ENCODE measurements around the gene ZBTB8A.
A peak's percentile ranks its signal among the peaks of the same experiment; 100 is the strongest.

DNA sequence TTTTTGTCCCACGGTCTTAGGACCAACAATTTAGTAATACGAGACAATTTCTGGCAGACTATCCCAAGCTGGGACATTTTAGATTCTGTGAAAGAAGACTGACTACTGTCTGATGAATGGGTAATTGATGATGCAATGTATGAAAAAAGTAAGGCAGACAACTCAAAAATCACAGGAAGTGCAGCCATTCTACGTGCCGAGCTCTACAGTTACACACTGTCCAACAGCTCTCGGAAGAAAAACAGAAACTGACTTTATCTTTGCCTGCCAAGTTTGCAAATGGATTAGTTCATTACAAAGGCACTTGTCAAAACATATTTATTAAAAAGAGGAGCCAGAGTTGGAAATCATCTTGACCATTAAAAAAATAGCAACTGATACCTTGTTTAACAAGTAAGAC is 43.1 kb upstream of the ZBTB8A start:
- TF ChIP-seq POLR2AphosphoS5 (IDR thresholded peaks at IDR 0.05), result peak in 3 of 4 donors; percentile 14 to 71 (median 61)
- no peak for TF ChIP-seq POLR2A (IDR thresholded peaks at IDR 0.05)
